HG03460 (cell line): ENCODE data around the gene GRHL3.

Source experiments
- ATAC-seq: cut with Tn5 transposase; IDR thresholded peaks from one replicate; pipeline ENCODE4 v1.9.1; 2021; ENCODE audit not compliant: unreplicated experiment

Gene GRHL3

GRCh38 chr1:24340770-24341169 is 21.6 kb downstream of the GRHL3 start:
- no peak for ATAC-seq

DNA sequence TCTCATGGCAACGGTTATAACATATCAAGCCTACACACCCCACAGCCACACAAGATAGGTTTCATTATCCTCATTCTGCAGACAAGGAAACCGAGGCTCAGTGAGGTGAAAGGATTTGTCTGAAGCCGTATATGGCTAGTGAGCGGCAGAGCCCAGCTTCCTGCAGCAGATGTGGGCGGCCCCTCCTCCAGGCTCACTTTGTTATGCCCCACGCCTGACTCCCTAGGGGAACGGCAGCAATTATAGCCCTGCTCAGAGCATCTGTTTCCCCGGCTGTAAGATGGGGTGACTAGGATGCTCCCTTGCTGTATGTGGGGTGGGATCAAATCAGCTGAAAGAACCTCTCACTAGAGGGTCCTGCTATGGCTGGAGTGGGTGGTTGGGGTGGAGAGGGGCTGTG is 22.1 kb downstream of the GRHL3 start:
- ATAC-seq, result no peak

- no peak for ATAC-seq
Observed at GRCh38 chr1:24343412-24344089, 24.4 kb downstream of the GRHL3 start.

DNA sequence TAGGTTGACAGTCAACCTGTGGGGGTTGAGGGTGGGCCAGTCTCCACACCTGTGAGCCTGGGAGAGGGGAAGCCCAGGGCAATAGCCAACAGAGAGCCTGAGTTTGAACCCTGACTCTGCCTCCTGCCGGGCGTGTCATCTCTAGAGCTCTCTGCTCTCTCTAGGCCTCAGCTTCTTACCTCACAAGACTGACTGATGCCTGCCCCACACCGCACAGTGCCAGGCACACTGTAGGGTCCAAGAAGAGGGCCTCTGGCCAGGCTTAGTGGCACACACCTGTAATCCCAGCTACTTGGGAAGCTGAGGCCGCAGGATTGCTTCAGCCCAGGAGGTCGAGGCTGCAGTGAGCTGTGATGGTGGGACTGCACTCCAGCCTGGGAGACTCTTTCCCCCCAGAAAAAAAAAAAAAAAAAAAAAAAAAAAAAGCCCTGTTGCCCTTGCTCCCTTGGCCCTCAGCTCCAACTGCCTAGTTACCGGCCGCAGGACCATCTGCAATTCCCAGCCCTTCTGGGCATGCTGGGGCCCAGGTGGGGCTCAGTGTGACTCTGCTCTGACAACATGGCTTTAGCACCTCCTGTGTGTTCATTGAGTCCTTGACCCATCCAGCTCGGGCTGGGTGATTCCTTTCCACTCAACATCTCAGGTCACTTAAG is 25.1 kb downstream of the GRHL3 start:
- no peak for ATAC-seq

- no peak for ATAC-seq
Observed at GRCh38 chr1:24345334-24345733, 26.2 kb downstream of the GRHL3 start.

DNA sequence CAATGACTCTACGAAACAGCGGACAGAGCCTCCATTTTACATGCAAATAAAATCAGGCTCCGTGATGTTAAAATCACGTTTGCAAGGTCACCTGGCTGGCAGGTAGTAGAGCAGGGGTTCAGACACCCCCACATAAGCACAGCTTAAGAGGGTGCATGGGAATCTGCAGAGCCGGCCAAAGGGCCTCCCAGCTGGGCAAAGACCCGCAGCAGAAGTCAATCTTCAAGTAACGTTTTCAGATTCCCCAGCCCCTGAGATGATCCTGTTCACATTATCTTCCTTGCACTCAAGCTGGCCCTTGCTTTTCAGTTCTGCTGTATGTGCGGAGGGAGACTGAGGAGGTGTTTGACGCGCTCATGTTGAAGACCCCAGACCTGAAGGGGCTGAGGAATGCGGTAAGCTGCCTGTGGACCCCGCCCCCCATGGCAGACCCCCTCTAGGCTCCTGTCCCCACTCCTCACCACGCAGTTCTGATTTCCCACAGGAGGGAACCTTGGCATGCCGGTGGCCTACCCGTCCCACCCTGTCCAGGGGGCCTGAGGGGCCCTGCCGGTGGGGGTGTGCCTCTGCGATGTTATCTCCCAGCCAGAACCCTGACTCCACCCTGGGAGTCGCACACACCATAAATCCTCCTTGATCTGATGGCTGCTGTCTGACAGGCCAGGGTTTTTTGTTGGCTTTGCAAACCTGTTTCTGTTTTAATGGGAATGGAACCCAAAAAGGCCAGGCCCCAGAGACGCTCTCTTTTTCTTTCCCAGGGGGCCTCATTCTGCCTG is 28.2 kb downstream of the GRHL3 start:
- no peak for ATAC-seq

- no peak for ATAC-seq
Observed at GRCh38 chr1:24348196-24348595, 29.0 kb downstream of the GRHL3 start.

GRCh38 chr1:24349891-24350290 is 30.7 kb downstream of the GRHL3 start:
- ATAC-seq, result no peak

- no peak for ATAC-seq
Observed at GRCh38 chr1:24351247-24351646, 32.1 kb downstream of the GRHL3 start.

DNA sequence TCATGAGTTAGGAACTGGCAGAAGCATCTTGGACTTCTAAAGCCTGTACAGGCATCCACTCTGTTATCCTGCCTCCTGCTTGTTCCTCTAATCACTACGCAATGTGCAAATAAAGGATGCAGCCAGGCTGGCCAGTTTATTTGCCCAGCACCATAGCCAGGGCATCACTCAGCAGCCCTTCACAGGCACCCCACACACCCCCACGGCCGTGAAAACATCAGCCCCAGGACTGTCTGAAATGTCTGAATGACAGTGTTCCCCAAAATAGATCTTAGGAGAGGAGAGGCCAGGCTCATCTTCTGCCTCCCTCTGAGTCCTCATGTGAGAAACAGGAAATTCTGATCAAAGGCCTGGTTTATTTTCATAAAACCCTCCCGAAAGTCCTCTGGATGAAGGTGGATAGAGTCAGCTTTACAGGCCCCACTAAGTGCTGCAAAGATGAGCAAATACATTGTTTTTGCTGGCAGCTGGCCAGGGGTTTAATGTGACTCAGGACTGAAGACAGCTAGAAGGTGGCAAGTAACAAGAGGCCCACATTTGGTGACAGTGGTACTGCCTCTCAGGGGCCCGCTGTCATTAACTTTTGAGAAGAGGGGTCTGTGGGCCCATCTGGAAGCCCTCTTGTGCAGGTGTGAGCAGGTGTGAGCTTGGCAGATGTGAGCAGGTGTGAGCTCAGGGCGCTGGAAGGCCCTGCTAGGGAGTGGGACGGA is 32.9 kb downstream of the GRHL3 start:
- ATAC-seq, result no peak

GRCh38 chr1:24353292-24353891 is 34.2 kb downstream of the GRHL3 start:
- ATAC-seq, result no peak

GRCh38 chr1:24355466-24355865 is 36.3 kb downstream of the GRHL3 start:
- no peak for ATAC-seq

DNA sequence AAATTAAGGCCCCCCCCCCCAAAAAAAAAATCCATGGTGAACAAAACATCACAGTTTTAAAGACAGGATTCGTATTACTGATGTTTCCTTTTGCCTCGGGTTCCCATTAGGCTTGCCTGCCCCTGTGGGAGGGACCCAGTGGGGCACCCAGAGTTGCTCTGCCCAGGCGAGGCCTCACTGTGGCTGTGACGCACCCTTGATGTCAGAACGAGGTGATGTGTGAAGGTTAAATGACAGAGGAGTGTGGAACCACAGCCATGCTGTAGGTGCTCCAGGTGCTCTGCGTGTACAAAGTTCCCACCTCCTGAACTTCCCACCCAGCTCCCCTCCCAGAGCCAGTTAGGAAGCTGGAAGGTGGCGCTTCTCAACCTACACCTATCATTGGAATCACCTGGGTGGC is 37.9 kb downstream of the GRHL3 start:
- ATAC-seq, result no peak

GRCh38 chr1:24360681-24361080 is 41.5 kb downstream of the GRHL3 start:
- ATAC-seq, result no peak

- ATAC-seq, result no peak
Observed at GRCh38 chr1:24361811-24362210, 42.7 kb downstream of the GRHL3 start.

- ATAC-seq, result no peak
Observed at GRCh38 chr1:24362396-24362795, 43.2 kb downstream of the GRHL3 start.

DNA sequence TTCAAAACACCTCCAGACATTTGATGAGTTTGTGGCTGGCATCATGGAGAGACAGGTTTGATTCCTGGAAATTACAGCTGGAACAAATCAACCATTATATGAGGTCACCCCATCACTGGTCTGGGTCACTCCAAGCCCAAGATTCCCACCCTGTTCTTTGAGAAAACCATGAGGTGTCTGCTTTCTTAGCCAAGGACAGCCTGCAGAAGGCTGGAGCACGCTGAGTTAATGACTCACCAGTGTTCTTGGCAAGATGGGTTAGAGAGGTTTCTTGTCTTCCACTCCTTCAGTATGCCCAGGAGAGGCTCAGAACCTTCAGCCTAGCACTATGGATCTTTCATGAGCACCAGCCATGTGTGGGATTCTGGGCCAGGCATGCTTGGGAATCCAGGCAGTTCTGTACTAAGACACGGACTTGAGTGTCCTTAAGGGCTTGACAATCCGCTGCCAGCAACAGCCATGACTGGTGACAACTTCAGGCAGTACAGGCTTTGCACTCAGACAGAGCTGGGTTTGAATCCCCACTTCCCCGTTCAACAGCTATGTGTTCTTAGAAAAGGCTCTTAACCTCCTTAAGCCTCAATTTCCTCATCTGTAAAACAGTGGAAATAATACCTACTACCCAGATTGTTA is 43.9 kb downstream of the GRHL3 start:
- ATAC-seq, result no peak

DNA sequence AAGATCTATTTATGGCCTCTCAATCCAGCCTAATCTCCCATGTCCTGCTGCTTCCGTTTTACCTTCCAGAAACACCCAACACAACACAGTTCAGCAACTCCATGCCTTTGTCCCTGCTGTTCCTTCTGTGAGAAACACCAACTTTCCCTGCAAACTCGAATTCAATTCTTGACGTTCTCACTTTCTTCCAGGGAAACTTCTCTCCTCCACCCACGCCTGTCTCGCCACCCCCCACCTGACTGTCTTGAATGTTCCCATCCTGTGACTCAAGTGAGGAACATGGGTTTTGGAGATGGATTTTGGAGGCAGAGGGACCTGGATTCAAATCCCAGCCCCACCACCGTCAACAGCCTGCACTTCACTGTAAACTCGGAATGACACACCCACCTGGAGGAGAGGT is 44.8 kb downstream of the GRHL3 start:
- ATAC-seq, result no peak

DNA sequence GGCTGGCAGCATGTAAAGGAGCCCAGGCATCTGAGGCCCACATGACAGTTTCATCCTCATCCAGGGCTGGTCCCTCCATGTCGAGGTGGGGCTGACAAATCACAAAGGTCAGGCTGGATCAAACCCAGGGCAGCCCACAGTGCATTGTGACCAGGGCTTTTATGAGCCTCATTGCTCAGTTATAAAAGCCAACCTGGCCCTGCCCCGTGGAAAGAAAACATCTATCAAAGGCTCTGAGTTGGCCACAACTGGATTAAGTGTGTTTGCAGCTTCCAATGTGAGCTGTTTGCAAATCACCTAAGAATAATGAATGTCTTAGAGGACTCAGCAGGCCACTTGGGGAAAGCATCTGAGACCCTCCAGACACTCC is 45.4 kb downstream of the GRHL3 start:
- no peak for ATAC-seq

DNA sequence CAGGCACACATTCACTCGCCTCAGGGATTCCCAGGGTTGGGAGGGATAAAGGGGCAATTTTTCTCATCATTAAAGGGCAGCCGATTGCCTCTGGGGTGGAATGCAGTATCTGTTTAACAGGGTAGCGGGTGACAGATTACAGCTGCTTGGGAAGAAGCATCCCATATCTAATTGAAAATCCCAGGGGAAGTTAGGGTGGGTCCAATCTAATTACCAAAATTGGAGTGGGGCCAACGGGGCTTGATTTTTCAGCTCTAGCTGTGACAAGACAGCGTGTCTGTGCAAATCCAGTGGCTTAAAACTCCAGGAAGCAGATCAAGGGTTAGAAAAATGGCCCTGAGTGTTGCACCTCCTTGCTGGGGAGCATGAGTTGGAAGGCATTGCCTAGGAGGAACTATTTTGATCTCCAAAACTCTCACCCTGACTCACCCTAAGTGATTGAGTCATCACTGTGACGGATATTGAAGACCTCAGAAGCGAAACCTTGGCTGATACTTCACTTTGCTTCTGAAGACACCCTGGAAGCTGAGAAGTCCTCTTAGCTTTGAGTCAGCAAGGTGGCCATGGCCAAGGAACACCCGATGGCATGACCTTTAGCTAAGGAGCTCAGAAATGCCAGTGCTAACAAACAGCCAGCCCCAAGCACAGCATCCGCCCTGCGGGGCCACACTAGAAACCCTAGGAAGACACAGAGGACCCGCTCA is 46.0 kb downstream of the GRHL3 start:
- ATAC-seq, result no peak
